Stimulated activated CD4-positive, alpha-beta T cell treated with anti-CD3 and anti-CD28 coated beads, Interleukin-12 subunit alpha, Interleukin-12 subunit beta, amount 100 ng/mL, for 4 hours (primary cell): ENCODE measurements around the gene MBIP.

Experiments used
- DNase-seq: peaks from one replicate; pipeline ENCODE4 v3.0.0-alpha.2; 2020

The MBIP gene

GRCh38 chr14:36260970-36261640 is 59.3 kb downstream of the MBIP start:
- DNase-seq: no peak

- no peak for DNase-seq
These were observed 62.2 kb downstream of the MBIP start for GRCh38 chr14:36258241-36258640.

DNA sequence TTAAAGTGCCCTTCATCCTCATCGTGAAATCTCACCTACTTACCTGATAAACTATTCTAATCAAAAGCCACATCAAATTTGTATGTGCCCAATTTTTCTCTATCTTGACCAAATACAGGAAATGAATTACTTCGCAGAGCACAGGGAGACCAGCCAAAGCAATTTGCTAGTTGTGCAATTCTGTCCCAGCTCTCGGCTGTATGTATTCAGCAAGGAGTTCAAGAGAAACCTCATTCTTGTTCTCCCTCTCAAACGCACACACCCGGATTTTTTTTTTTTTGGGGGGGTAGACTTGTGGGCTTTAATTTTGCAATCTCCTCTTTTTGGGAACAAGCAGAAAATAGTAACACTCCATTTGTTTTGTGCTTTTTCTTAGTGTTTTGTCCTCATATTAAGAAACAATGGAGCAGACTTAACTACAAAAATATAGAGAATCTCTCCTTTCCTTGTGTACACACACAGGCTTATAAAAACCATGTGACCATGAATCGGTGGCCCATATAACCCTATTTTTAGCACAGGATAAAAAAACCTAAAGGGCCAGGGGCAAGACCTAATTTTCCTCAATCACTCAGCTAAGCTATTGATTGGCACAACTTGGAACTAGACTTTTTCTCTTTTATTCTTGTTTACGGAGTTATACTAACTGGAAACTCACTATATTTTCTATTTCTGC is 64.2 kb downstream of the MBIP start:
- DNase-seq: no peak

GRCh38 chr14:36254020-36254624 is 66.3 kb downstream of the MBIP start:
- no peak for DNase-seq
